HepG2 (cell line): Measurements from ENCODE around the gene ACSL6. TPM values are rescaled to one million over a fixed set of nuclear protein-coding genes. Genes with fewer than 3 reads are reported as not detected.
A peak's percentile ranks its signal among the peaks of the same experiment; 100 is the strongest.

Experiments used
- ATM ChIP-seq: fragments of 450-650 bp; IDR thresholded peaks from 2 replicates; pipeline ENCODE4 v1.7.1; 2017; ENCODE audit warnings: mild to moderate bottlenecking, borderline replicate concordance
- BRD4 ChIP-seq: sonication (generic); formaldehyde crosslinking; IDR thresholded peaks from 2 replicates; pipeline ENCODE4 v1.4.0; 2020; ENCODE audit warnings: missing genetic modification reagents
- ELF4 ChIP-seq: sonication (generic); formaldehyde crosslinking; IDR thresholded peaks from 2 replicates; pipeline ENCODE4 v1.5.0; 2020; ENCODE audit warnings: missing genetic modification reagents, mild to moderate bottlenecking, moderate library complexity, borderline replicate concordance
- HMG20A ChIP-seq: IDR thresholded peaks from 2 replicates; pipeline ENCODE4 v1.6.1; 2016; ENCODE audit warnings: borderline replicate concordance
- HOXD1 ChIP-seq: sonication (generic); formaldehyde crosslinking; IDR thresholded peaks from 2 replicates; pipeline ENCODE4 v1.5.0; 2020; ENCODE audit warnings: missing genetic modification reagents
- JUNB ChIP-seq: sonication (generic); formaldehyde crosslinking; IDR thresholded peaks from 2 replicates; pipeline ENCODE4 v1.8.0; 2022; ENCODE audit warnings: missing genetic modification reagents, mild to moderate bottlenecking, borderline replicate concordance
- KMT2A ChIP-seq: sonication (generic); formaldehyde crosslinking; IDR thresholded peaks from 2 replicates; pipeline ENCODE4 v1.4.0; 2020; ENCODE audit warnings: missing genetic modification reagents
- PHF5A ChIP-seq: IDR thresholded peaks from one replicate; pipeline ENCODE4 v1.6.1; 2018; ENCODE audit warnings: low read depth, missing genetic modification reagents; ENCODE audit not compliant: unreplicated experiment
- TBX2 ChIP-seq: sonication (generic); formaldehyde crosslinking; IDR thresholded peaks from 2 replicates; pipeline ENCODE4 v1.5.0; 2020; ENCODE audit warnings: missing genetic modification reagents, mild to moderate bottlenecking, borderline replicate concordance
- ZBTB44 ChIP-seq: sonication (generic); formaldehyde crosslinking; IDR thresholded peaks from 2 replicates; pipeline ENCODE4 v1.4.0; 2020; ENCODE audit warnings: missing genetic modification reagents
- ZKSCAN5 ChIP-seq: sonication (generic); formaldehyde crosslinking; IDR thresholded peaks from 2 replicates; pipeline ENCODE4 v1.5.1; 2020; ENCODE audit warnings: mild to moderate bottlenecking, missing genetic modification reagents
- ZNF607 ChIP-seq: sonication (generic); formaldehyde crosslinking; IDR thresholded peaks from 2 replicates; pipeline ENCODE4 v1.5.1; 2020; ENCODE audit warnings: missing genetic modification reagents, mild to moderate bottlenecking, borderline replicate concordance
- ZNF790 ChIP-seq: sonication (generic); formaldehyde crosslinking; IDR thresholded peaks from 2 replicates; pipeline ENCODE4 v1.8.0; 2022; ENCODE audit warnings: missing genetic modification reagents, mild to moderate bottlenecking, borderline replicate concordance
- ZSCAN31 ChIP-seq: sonication (generic); formaldehyde crosslinking; IDR thresholded peaks from 2 replicates; pipeline ENCODE4 v1.5.0; 2020; ENCODE audit warnings: low read depth, mild to moderate bottlenecking, missing genetic modification reagents
- polyA plus RNA-seq, 8 experiments: library from polyadenylated mRNA; depleted of rRNA in 3 of 8; stranded (reverse) in 7 of 8; unstranded in 1 of 8; fragments of >200 nt; fragmentation: Illumina TruSeq in 4 of 8; extraction: Trizol in 4 of 8; gene quantifications; 2 replicates each; pipeline versions ENCODE4 v1.2.1 to v1.2.3, GENCODE V29; 2011 to 2016; ENCODE audit warnings: low read depth in 4 of 8, missing spikeins in 1 of 8, mixed read lengths in 1 of 8; ENCODE audit not compliant: insufficient read depth in 1 of 8
- total RNA-seq, 5 experiments: library from RNA; depleted of rRNA; stranded (reverse); fragments of >200 nt; fragmentation: Illumina TruSeq; extraction: Trizol; gene quantifications; 2 replicates each; pipeline ENCODE4 v1.2.3, GENCODE V29; 2016; ENCODE audit warnings: low read depth in 1 of 5
- TF ChIP-seq, protein P1 (sequence below): sonication (generic); formaldehyde crosslinking; conservative IDR thresholded peaks from 2 replicates; pipeline ENCODE4 v1.8.0; 2022; ENCODE audit warnings: low read depth, missing genetic modification reagents
- TF ChIP-seq, protein P2 (sequence below): sonication (generic); formaldehyde crosslinking; IDR thresholded peaks from 2 replicates; pipeline ENCODE4 v1.4.0; 2020; ENCODE audit warnings: missing genetic modification reagents
- TF ChIP-seq, protein P3 (sequence below): sonication (generic); formaldehyde crosslinking; IDR thresholded peaks from 2 replicates; pipeline ENCODE4 v1.4.0; 2020; ENCODE audit warnings: missing genetic modification reagents, borderline replicate concordance

Gene ACSL6
- total and polyA plus RNA-seq, 2 of the 13 experiments (the other 11 are each of a cell fraction or from before 2014, with no cell fraction given) = 3.7 to 3.8 TPM

- TF ChIP-seq, protein P1, sequence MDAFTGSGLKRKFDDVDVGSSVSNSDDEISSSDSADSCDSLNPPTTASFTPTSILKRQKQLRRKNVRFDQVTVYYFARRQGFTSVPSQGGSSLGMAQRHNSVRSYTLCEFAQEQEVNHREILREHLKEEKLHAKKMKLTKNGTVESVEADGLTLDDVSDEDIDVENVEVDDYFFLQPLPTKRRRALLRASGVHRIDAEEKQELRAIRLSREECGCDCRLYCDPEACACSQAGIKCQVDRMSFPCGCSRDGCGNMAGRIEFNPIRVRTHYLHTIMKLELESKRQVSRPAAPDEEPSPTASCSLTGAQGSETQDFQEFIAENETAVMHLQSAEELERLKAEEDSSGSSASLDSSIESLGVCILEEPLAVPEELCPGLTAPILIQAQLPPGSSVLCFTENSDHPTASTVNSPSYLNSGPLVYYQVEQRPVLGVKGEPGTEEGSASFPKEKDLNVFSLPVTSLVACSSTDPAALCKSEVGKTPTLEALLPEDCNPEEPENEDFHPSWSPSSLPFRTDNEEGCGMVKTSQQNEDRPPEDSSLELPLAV = no peak
- TF ChIP-seq ATM (no peak), PHF5A (peak; percentile 83), JUNB (peak; percentile 53; the same call in 1 of the 2 replicates), TBX2 (CRISPR knock-in tag) (peak; percentile 71; the same call in 1 of the 2 replicates), ELF4 (CRISPR knock-in tag) (no peak), ZBTB44 (CRISPR knock-in tag) (no peak), HOXD1 (CRISPR knock-in tag) (peak; percentile 77; the same call in 1 of the 2 replicates), ZNF607 (no peak; the same call in 1 of the 2 replicates), ZSCAN31 (CRISPR knock-in tag) (no peak), HMG20A (peak; percentile 94), ZNF790 (CRISPR knock-in tag) (no peak), KMT2A (peak; percentile 56; the same call in 1 of the 2 replicates), ZKSCAN5 (CRISPR knock-in tag) (peak; percentile 90), BRD4 (CRISPR knock-in tag) (peak; percentile 87)
- TF ChIP-seq, protein P2, sequence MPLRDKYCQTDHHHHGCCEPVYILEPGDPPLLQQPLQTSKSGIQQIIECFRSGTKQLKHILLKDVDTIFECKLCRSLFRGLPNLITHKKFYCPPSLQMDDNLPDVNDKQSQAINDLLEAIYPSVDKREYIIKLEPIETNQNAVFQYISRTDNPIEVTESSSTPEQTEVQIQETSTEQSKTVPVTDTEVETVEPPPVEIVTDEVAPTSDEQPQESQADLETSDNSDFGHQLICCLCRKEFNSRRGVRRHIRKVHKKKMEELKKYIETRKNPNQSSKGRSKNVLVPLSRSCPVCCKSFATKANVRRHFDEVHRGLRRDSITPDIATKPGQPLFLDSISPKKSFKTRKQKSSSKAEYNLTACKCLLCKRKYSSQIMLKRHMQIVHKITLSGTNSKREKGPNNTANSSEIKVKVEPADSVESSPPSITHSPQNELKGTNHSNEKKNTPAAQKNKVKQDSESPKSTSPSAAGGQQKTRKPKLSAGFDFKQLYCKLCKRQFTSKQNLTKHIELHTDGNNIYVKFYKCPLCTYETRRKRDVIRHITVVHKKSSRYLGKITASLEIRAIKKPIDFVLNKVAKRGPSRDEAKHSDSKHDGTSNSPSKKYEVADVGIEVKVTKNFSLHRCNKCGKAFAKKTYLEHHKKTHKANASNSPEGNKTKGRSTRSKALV (CRISPR knock-in tag) = no peak
- TF ChIP-seq, protein P3, sequence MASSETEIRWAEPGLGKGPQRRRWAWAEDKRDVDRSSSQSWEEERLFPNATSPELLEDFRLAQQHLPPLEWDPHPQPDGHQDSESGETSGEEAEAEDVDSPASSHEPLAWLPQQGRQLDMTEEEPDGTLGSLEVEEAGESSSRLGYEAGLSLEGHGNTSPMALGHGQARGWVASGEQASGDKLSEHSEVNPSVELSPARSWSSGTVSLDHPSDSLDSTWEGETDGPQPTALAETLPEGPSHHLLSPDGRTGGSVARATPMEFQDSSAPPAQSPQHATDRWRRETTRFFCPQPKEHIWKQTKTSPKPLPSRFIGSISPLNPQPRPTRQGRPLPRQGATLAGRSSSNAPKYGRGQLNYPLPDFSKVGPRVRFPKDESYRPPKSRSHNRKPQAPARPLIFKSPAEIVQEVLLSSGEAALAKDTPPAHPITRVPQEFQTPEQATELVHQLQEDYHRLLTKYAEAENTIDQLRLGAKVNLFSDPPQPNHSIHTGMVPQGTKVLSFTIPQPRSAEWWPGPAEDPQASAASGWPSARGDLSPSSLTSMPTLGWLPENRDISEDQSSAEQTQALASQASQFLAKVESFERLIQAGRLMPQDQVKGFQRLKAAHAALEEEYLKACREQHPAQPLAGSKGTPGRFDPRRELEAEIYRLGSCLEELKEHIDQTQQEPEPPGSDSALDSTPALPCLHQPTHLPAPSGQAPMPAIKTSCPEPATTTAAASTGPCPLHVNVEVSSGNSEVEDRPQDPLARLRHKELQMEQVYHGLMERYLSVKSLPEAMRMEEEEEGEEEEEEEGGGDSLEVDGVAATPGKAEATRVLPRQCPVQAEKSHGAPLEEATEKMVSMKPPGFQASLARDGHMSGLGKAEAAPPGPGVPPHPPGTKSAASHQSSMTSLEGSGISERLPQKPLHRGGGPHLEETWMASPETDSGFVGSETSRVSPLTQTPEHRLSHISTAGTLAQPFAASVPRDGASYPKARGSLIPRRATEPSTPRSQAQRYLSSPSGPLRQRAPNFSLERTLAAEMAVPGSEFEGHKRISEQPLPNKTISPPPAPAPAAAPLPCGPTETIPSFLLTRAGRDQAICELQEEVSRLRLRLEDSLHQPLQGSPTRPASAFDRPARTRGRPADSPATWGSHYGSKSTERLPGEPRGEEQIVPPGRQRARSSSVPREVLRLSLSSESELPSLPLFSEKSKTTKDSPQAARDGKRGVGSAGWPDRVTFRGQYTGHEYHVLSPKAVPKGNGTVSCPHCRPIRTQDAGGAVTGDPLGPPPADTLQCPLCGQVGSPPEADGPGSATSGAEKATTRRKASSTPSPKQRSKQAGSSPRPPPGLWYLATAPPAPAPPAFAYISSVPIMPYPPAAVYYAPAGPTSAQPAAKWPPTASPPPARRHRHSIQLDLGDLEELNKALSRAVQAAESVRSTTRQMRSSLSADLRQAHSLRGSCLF (CRISPR knock-in tag) = no peak
These were observed 15.0 kb downstream of the ACSL6 start (continued) for GRCh38 chr5:131996210-131997025.
